Testis (tissue), 5 donors: ENCODE data around the gene RAG2. TPM values are rescaled to one million over a fixed set of nuclear protein-coding genes. Genes with fewer than 3 reads are reported as not detected.
A peak's percentile ranks its signal among the peaks of the same experiment; 100 is the strongest.

Experiments
- DNase-seq: peaks from one replicate; pipeline ENCODE4 v3.0.0-alpha.2; 2019
- H3K27ac ChIP-seq, 2 donors: fragments of 200-600 bp; sonication (generic); one replicate each; pipeline ENCODE4 v1.5.1; 2019
- H3K27me3 ChIP-seq: fragments of 200-600 bp; sonication (generic); one replicate; pipeline ENCODE4 v1.5.1; 2019
- H3K36me3 ChIP-seq: fragments of 200-600 bp; sonication (generic); one replicate; pipeline ENCODE4 v1.5.1; 2017; ENCODE audit warnings: low read depth; ENCODE audit errors: missing control alignments
- H3K4me1 ChIP-seq: fragments of 200-600 bp; sonication (generic); one replicate; pipeline ENCODE4 v1.5.1; 2019
- H3K4me3 ChIP-seq, 2 donors: fragments of 200-600 bp; sonication (generic); one replicate each; pipeline ENCODE4 v1.5.1; 2017 to 2019
- H3K9me3 ChIP-seq: fragments of 200-600 bp; sonication (generic); one replicate; pipeline ENCODE4 v1.5.1; 2017
- POLR2A ChIP-seq: fragments of 450-650 bp; IDR thresholded peaks from one replicate; pipeline ENCODE4 v1.6.1; 2017; ENCODE audit warnings: antibody characterized with exemption, mild to moderate bottlenecking, moderate library complexity
- WGBS, 2 donors: methylation state at CpG; one replicate each; pipeline ENCODE4 v1.1.5; 2018; 5-methylcytosine and 5-hydroxymethylcytosine counted together
- intact Hi-C: fragments of 100-400 bp; cut with DNase I; formaldehyde crosslinking; loops from one replicate; pipeline ENCODE4 v1.15.1; 2023; ENCODE audit warnings: low total_unique reads
- long read RNA-seq, 2 donors: transcript quantifications; one replicate each; lab custom pipeline, GENCODE V29; 2026
- polyA plus RNA-seq: library from polyadenylated mRNA; stranded (reverse); fragments of 350-450 nt; fragmentation: Illumina TruSeq; extraction: RNeasy Lipid Tissue Mini Kit (QIAGEN cat#74804); gene quantifications from one replicate; pipeline ENCODE4 v1.2.3, GENCODE V29; 2014; ENCODE audit warnings: low read depth, low replicate concordance; ENCODE audit not compliant: insufficient read depth
- total RNA-seq, 2 donors: library from RNA; depleted of rRNA; stranded (reverse); fragments of >200 nt; gene quantifications; one replicate each; pipeline ENCODE4 v1.2.3, GENCODE V29; 2016
- TF ChIP-seq, protein P1 (sequence below), 3 experiments: fragments of 450-650 bp in 2 of 3; fragments of 200-600 bp in 1 of 3; sonication (generic) in 1 of 3; IDR thresholded peaks; one replicate each; pipeline ENCODE4 v1.5.1; 2016 to 2019; ENCODE audit warnings: antibody characterized with exemption in 3 of 3, mild to moderate bottlenecking in 2 of 3, moderate library complexity in 1 of 3

Gene RAG2
- under 1 TPM; 0.25 to 0.94 TPM for total RNA-seq
- 2.9 TPM for polyA plus RNA-seq
- long read RNA-seq, donor 1 = 0 reads
- long read RNA-seq, donor 2 = 0 reads

DNA sequence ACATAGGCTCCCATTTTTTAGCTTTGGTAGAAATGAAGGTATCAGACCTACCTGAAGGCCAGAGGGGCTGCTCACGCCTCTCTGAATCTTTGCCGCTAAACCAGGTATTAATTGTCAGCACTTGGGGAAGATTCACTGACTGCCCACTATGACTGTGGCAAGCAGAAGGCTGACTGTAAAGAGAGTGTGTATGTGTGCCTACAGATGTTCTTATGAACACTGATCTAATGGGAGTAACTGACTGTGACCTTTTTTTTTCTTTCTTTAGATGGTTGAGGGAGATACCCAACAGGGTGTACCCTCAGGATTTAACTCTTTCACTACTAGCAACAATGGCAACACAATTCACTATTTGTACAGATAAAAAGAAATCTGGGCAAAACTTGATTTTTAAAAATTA, at the start of gene RAG2:
Gene RAG2 (minus strand): TSS at position 186 of the 400 bp plus-strand sequence. CDS start 4,068 bp downstream, outside the sequence.
- WGBS, 2 donors = 78 to 93% methylated on average over 2 of the region's 2 CpGs
- Histone ChIP-seq H3K9me3 (no peaks in the 10 kb centered on the region), H3K4me1 (no peaks in the 10 kb centered on the region), H3K27ac (no peak within 1 kb of the TSS), H3K4me3 (no peak within 1 kb of the TSS), H3K36me3 (no peaks in the 10 kb centered on the region), H3K27me3 (no peaks in the 10 kb centered on the region)
- TF ChIP-seq, protein P1, sequence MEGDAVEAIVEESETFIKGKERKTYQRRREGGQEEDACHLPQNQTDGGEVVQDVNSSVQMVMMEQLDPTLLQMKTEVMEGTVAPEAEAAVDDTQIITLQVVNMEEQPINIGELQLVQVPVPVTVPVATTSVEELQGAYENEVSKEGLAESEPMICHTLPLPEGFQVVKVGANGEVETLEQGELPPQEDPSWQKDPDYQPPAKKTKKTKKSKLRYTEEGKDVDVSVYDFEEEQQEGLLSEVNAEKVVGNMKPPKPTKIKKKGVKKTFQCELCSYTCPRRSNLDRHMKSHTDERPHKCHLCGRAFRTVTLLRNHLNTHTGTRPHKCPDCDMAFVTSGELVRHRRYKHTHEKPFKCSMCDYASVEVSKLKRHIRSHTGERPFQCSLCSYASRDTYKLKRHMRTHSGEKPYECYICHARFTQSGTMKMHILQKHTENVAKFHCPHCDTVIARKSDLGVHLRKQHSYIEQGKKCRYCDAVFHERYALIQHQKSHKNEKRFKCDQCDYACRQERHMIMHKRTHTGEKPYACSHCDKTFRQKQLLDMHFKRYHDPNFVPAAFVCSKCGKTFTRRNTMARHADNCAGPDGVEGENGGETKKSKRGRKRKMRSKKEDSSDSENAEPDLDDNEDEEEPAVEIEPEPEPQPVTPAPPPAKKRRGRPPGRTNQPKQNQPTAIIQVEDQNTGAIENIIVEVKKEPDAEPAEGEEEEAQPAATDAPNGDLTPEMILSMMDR (IDR thresholded peaks at IDR 0.05) = no peak
- no peak for TF ChIP-seq POLR2A
- intact Hi-C loops = no loop called here
- DNase-seq = no peak

DNA sequence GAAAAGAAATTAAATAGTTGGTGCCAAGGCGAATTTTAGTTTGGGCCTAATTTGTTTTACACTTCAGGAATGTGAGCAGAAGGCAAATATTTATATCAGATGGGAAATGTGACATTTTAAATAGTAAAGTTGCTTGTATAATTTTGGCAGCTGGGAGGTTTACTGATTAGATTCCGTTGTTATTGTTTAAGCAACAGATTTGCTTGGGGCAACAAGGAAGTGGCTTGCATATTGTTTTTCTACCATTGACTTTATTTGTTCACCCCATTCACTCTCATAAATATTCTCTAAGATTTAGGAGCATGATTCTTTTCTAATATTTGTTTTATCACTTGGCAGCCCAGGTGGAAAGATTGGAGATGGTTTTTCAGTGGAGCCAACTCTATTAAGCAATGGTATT, 40.5 kb upstream of the RAG2 start:
- Histone ChIP-seq H3K27me3 (no peaks in the 10 kb centered on the region), H3K27ac (no peak overlapping the region), H3K9me3 (no peaks in the 10 kb centered on the region), H3K36me3 (no peaks in the 10 kb centered on the region), H3K4me3 (no peak overlapping the region), H3K4me1 (no peaks in the 10 kb centered on the region)
- 87 to 90% methylated on average over 2 of the region's 2 CpGs for WGBS, 2 donors
- TF ChIP-seq, protein P1 (IDR thresholded peaks at IDR 0.05) = no peak
- no peak for TF ChIP-seq POLR2A
- intact Hi-C loops = no loop called here
- no peak for DNase-seq

DNA sequence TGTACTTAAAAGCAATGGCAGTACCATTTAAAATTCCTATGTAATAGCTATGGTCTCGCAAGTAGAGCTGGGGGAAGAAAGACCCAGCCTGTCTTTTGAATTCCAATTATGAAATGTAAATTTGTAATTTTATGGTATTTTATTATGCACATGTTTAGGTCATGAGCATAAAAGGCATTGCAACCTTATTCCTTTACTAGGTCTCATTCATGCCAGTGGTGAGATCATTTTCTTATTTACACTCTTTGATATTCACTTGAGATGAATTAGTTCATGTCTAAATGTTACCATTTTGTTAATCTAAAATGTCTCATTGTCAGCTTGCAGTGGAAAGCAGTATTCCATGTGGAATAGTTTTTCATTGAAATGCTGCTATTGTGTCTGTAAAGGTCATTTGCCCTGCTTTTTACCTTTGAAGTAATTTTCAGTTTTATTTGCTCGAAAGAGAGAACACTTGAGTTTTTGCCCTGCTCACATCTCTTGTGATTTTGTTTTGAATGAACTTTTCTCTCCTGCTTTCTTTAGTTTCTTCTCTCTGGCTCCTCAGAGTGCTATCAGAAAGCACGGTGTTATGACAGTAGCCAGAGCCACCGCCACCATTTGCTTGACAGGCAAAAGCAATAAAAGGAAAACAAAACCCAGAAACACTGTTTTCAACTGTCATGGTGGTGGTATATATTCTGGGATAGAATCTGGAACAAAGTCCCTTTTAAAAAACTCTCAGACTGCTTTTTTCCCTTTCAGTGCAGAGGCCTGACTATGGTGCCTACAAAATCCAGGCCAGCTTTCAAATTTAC, 37.2 kb upstream of the RAG2 start:
- Histone ChIP-seq H3K27ac (no peak overlapping the region), H3K27me3 (no peaks in the 10 kb centered on the region), H3K9me3 (no peaks in the 10 kb centered on the region), H3K4me3 (no peak overlapping the region), H3K4me1 (no peaks in the 10 kb centered on the region), H3K36me3 (no peaks in the 10 kb centered on the region)
- TF ChIP-seq, protein P1 (IDR thresholded peaks at IDR 0.05) = no peak
- TF ChIP-seq POLR2A = no peak
- DNase-seq = no peak
- intact Hi-C loops = no loop called here
- WGBS, 2 donors = 90 to 92% methylated on average over 4 of the region's 4 CpGs

DNA sequence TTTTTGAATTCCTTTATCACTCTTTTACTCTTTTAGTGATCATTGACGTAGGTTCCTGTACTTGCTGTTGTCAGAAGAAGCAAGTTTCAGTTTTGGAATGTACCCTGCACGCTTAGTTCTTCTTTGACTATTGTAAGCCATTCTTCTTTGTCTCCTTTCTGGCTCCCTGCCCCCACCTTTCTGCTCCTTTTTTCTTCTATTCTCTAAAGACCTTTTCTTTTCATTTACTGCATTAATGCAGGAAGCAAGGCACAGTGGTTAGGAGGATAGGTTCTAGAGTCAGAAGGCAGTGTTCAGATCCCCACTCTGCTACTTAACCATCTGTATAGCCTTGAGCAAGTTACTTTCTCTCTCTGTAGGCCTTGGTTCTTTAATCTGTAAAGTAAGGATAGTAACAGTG, 33.7 kb upstream of the RAG2 start:
- intact Hi-C loops = no loop called here
- no peak overlapping the region for H3K4me3 ChIP-seq
- 64 to 85% methylated on average over 2 of the region's 2 CpGs for WGBS, 2 donors
- peak; percentile 16 for DNase-seq
- no peaks in the 10 kb centered on the region for H3K4me1 ChIP-seq
- no peaks in the 10 kb centered on the region for H3K27me3 ChIP-seq
- no peaks in the 10 kb centered on the region for H3K36me3 ChIP-seq
- no peak overlapping the region for H3K27ac ChIP-seq
- no peaks in the 10 kb centered on the region for H3K9me3 ChIP-seq
- TF ChIP-seq POLR2A = no peak
- TF ChIP-seq, protein P1 (IDR thresholded peaks at IDR 0.05) = no peak
